ENCODE results near the gene ZNF391.

GRCh38 chr6:27426045-27426620 lies 37.6 kb downstream of the ZNF391 start:
- TF ChIP-seq POLR2AphosphoS5 (IDR thresholded peaks at IDR 0.05; ENCODE audit: low read depth, low read length), result no peak
- no peak for TF ChIP-seq SIN3A (IDR thresholded peaks at IDR 0.05; ENCODE audit: borderline replicate concordance, insufficient read depth, low read length)
- TF ChIP-seq REST (IDR thresholded peaks at IDR 0.05; ENCODE audit: insufficient read depth in 1 of 2, low read depth in 2 of 2, low read length in 2 of 2), result no peak
- no peak for TF ChIP-seq TAF1 (IDR thresholded peaks at IDR 0.05; ENCODE audit: borderline replicate concordance, insufficient read depth, low read length)

Data from PFSK-1 (cell line).